Neural cell (in vitro differentiated cells): ENCODE data around the gene MYL6B.

Experiments
- POLR2AphosphoS5 ChIP-seq: IDR thresholded peaks from 2 replicates; pipeline ENCODE4 v1.6.1; 2012
- TAF1 ChIP-seq: IDR thresholded peaks from 2 replicates; pipeline ENCODE4 v1.6.1; 2012; ENCODE audit warnings: low read depth
- TF ChIP-seq, protein P1 (sequence below): fragments of 450-650 bp; IDR thresholded peaks from 2 replicates; pipeline ENCODE4 v1.5.1; 2014; ENCODE audit warnings: antibody characterized with exemption, mild to moderate bottlenecking, moderate library complexity; ENCODE audit not compliant: poor library complexity, severe bottlenecking

DNA sequence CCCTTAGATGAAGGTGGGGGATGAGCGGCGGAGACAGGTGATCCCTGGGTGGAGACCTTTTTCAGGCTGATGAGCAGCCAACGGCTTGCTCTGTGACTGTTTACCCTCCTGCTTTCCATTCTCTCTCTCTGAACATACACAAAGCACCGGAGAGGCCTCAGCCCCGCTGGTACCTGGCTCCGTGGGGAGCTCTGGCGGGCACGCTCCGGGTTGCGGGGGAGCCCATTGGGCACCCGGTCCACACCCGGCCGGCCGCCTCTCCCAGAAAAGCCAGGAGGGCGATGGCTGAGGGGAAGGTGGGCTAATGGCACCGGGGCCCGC is 36.4 kb downstream of the MYL6B start:
- no peak for TF ChIP-seq TAF1
- TF ChIP-seq, protein P1, sequence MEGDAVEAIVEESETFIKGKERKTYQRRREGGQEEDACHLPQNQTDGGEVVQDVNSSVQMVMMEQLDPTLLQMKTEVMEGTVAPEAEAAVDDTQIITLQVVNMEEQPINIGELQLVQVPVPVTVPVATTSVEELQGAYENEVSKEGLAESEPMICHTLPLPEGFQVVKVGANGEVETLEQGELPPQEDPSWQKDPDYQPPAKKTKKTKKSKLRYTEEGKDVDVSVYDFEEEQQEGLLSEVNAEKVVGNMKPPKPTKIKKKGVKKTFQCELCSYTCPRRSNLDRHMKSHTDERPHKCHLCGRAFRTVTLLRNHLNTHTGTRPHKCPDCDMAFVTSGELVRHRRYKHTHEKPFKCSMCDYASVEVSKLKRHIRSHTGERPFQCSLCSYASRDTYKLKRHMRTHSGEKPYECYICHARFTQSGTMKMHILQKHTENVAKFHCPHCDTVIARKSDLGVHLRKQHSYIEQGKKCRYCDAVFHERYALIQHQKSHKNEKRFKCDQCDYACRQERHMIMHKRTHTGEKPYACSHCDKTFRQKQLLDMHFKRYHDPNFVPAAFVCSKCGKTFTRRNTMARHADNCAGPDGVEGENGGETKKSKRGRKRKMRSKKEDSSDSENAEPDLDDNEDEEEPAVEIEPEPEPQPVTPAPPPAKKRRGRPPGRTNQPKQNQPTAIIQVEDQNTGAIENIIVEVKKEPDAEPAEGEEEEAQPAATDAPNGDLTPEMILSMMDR = no peak
- TF ChIP-seq POLR2AphosphoS5 = no peak
